ENCODE measurements around the gene MORC2. TPM values are rescaled to one million over a fixed set of nuclear protein-coding genes. Genes with fewer than 3 reads are reported as not detected.

The MORC2 gene
- total RNA-seq, 1 experiment from 2014 or later, result 25.4 TPM

DNA sequence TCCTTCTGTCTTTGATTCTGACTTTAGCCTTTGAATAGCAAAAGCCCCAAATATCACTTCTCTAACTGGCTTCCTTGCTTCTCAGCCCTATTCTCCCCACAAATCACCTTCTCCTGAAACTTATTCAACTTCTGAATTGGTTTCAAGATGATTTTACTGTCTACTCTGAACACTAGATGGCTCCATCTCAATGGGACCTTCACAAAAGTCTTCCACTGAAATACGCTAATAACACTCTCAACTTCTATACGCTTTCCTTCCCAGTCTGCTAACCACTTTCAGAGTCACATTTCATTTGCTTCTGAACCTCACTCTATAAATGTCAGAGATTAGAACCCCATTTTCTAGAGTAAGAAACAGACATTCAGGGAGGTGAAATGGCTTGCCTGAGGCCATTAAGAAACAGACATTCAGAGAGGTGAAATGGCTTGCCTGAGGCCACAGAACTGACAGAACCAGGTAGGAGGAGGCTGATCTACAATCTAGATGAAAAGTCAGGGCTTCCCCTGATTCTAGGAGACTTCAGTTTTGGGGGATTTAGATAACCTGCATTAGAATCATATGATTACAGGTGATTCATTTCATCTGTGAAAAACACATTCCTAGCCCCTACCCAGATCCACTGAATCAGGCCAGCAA, 20.6 kb downstream of the MORC2 start:
- no peak overlapping the region for H3K27ac ChIP-seq (ENCODE audit: low read depth, low read length)
- no peak overlapping the region for H3K9ac ChIP-seq (ENCODE audit: low read length)
- CTCF ChIA-PET, result interaction anchor here (2.9 kb wide), 2 partner anchors 134 to 136 kb away, joined by 23 to 25 read pairs; partner anchors contain the start of gene SMTN
- BruUV-seq (replicated peaks), result no TSS peak
- intact Hi-C loops (cut with micrococcal nuclease), result loop anchor here (1.0 to 2.0 kb wide), 3 partner anchors 137 to 283 kb away; no protein-coding TSS in a partner anchor
- ATAC-seq, result peak; percentile 50; the same call in 1 of the 2 replicates
- no peaks in the 10 kb centered on the region for H3K79me2 ChIP-seq (ENCODE audit: insufficient read depth, low read length)
- H3K36me3 ChIP-seq (ENCODE audit: control insufficient read depth in 1 of 2, insufficient read depth in 2 of 2, low read length in 2 of 2), result peaks cover 0 to 9% of the 10 kb centered on the region in 2 experiments; a peak in 2 of 4 replicates
- no peak for TF ChIP-seq SIN3A (IDR thresholded peaks at IDR 0.05; ENCODE audit: low read depth)
- TF ChIP-seq RAD21 (IDR thresholded peaks at IDR 0.05; ENCODE audit: low read depth), result peak; percentile 73
- TF ChIP-seq, protein P1, sequence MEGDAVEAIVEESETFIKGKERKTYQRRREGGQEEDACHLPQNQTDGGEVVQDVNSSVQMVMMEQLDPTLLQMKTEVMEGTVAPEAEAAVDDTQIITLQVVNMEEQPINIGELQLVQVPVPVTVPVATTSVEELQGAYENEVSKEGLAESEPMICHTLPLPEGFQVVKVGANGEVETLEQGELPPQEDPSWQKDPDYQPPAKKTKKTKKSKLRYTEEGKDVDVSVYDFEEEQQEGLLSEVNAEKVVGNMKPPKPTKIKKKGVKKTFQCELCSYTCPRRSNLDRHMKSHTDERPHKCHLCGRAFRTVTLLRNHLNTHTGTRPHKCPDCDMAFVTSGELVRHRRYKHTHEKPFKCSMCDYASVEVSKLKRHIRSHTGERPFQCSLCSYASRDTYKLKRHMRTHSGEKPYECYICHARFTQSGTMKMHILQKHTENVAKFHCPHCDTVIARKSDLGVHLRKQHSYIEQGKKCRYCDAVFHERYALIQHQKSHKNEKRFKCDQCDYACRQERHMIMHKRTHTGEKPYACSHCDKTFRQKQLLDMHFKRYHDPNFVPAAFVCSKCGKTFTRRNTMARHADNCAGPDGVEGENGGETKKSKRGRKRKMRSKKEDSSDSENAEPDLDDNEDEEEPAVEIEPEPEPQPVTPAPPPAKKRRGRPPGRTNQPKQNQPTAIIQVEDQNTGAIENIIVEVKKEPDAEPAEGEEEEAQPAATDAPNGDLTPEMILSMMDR (IDR thresholded peaks at IDR 0.05 in 2 of 3, conservative IDR thresholded peaks at IDR 0.05 in 1 of 3; ENCODE audit: borderline replicate concordance in 1 of 3, insufficient read depth in 1 of 3, low read depth in 2 of 3, low read length in 2 of 3), result peak; percentile 52 to 66 (median 66); a peak in 5 of 6 replicates
- TF ChIP-seq, protein P2, sequence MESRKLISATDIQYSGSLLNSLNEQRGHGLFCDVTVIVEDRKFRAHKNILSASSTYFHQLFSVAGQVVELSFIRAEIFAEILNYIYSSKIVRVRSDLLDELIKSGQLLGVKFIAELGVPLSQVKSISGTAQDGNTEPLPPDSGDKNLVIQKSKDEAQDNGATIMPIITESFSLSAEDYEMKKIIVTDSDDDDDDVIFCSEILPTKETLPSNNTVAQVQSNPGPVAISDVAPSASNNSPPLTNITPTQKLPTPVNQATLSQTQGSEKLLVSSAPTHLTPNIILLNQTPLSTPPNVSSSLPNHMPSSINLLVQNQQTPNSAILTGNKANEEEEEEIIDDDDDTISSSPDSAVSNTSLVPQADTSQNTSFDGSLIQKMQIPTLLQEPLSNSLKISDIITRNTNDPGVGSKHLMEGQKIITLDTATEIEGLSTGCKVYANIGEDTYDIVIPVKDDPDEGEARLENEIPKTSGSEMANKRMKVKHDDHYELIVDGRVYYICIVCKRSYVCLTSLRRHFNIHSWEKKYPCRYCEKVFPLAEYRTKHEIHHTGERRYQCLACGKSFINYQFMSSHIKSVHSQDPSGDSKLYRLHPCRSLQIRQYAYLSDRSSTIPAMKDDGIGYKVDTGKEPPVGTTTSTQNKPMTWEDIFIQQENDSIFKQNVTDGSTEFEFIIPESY (IDR thresholded peaks at IDR 0.05; ENCODE audit: extremely low read depth, insufficient replicate concordance, low read length), result no peak
- H4K20me1 ChIP-seq (ENCODE audit: insufficient read depth), result no peaks in the 10 kb centered on the region
- H3K27me3 ChIP-seq (ENCODE audit: insufficient read depth, low read length), result no peaks in the 10 kb centered on the region
- H2AFZ ChIP-seq (ENCODE audit: low read depth, low read length, poor library complexity, severe bottlenecking), result no peak overlapping the region
- RAD21 ChIA-PET (ENCODE audit: low non-redundant PET in 1 of 2, low total read pairs in 2 of 2, uncharacterized antibody in 2 of 2, unreplicated experiment in 2 of 2), result no interaction called here
- H3K4me3 ChIP-seq (replicated peaks in 1 of 2; ENCODE audit: low read depth in 1 of 2, low read length in 2 of 2), result no peak overlapping the region
- no peaks in the 10 kb centered on the region for H3K9me2 ChIP-seq (ENCODE audit: insufficient read depth)
- H3K4me1 ChIP-seq (ENCODE audit: control insufficient read depth in 1 of 2, insufficient read depth in 2 of 2, low read length in 2 of 2), result no peaks in the 10 kb centered on the region
- peak; percentile 16 for DNase-seq (ENCODE audit: low read depth, low spot score)
- no peaks in the 10 kb centered on the region for H3K9me3 ChIP-seq (ENCODE audit: control insufficient read depth in 1 of 2, insufficient read depth in 1 of 2, low read depth in 1 of 2, low read length in 2 of 2)
- POLR2A ChIA-PET, result no interaction called here
- H3K4me2 ChIP-seq (ENCODE audit: low read length), result no peak overlapping the region
